ENCODE results near the gene HLA-G.
"Not testable (repeated sequence)": the region's sequence is repeated elsewhere in the genome, so short reads cannot be mapped to it uniquely, and the experiment has no call there.

The HLA-G gene

DNA sequence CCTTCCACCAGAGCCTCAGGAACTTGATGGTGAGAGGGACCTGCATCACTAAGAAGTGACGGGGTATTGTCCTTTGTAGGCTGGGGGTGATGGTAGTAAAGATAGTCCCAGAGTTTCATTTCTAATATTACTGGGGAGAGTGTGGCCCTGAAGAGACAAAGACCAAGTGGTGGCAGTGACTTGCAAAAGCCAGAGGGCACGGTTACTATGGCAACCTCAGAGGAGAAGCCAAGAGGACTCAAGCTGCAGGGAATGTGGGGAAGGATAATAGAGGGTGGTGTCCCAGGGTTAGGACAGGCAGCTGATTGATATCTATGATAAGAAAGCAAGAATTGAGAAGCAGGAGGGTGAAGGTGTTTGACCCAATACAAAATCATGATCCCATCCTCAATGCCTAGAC is 42.5 kb downstream of the HLA-G start:
- Histone ChIP-seq H3K4me3 (ENCODE audit: low read length in 2 of 2) (no peak overlapping the region), H3K9ac (ENCODE audit: low read length in 2 of 2) (no peak overlapping the region), H3K4me1 (ENCODE audit: control insufficient read depth, insufficient read depth, low read length) (no peaks in the 10 kb centered on the region), H3K9me3 (ENCODE audit: control insufficient read depth in 2 of 2, low read length in 2 of 2) (no peaks in the 10 kb centered on the region), H3K36me3 (ENCODE audit: control insufficient read depth in 2 of 2, insufficient read depth in 2 of 2, low read length in 2 of 2) (no peaks in the 10 kb centered on the region), H3K27me3 (ENCODE audit: control insufficient read depth in 1 of 2, insufficient read depth in 2 of 2, low read length in 2 of 2) (peaks cover 15 to 23% of the 10 kb centered on the region in 2 donors), H3K27ac (ENCODE audit: low read length) (no peak overlapping the region)

DNA sequence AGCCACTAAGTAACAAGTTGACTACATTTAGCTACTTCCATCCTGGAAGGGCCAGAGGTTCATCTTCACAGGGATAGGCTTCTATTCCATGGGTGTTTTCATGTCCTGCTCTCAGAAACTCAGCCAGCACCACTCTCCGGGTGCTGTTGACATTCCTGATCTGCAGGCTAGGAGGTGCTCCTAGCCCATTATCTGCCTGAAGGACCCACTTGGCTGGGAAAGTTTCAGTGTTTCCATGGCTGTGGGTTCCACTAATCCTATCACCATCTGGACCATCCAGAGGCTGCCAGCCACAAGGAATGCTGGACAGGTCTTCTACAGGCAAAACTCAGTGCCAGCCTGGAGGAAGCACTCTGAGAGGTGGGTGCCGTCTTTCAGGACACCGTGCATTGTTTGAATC is 45.2 kb downstream of the HLA-G start:
- no peaks in the 10 kb centered on the region for H3K36me3 ChIP-seq (ENCODE audit: control insufficient read depth in 2 of 2, insufficient read depth in 2 of 2, low read length in 2 of 2)
- no peak overlapping the region for H3K27ac ChIP-seq (ENCODE audit: low read length)
- H3K9me3 ChIP-seq (ENCODE audit: control insufficient read depth in 2 of 2, low read length in 2 of 2): no peaks in the 10 kb centered on the region
- H3K9ac ChIP-seq (ENCODE audit: low read length in 2 of 2): no peak overlapping the region
- H3K27me3 ChIP-seq (ENCODE audit: control insufficient read depth in 1 of 2, insufficient read depth in 2 of 2, low read length in 2 of 2): peaks cover 0 to 8% of the 10 kb centered on the region in 2 donors
- no peaks in the 10 kb centered on the region for H3K4me1 ChIP-seq (ENCODE audit: control insufficient read depth, insufficient read depth, low read length)
- H3K4me3 ChIP-seq (ENCODE audit: low read length in 2 of 2): no peak overlapping the region

DNA sequence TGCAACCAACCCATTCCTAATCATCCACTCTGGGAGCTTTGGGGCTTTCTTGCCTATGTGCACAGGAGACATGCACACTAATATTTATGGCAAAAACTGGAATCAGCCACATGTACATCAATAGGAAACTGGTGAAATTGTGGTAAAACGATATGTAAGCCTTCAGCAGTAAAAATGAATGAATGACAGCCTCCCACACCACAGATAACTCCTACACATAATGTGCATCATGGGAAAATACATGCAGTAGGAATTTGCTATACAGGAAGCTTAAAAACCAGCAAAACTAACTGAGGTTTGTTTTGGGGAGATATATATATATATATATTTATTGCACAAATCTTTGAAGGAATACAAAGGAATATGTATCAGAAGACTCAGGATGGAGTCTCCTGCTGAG is 47.6 kb downstream of the HLA-G start:
- no peak overlapping the region for H3K27ac ChIP-seq (ENCODE audit: low read length)
- no peaks in the 10 kb centered on the region for H3K4me1 ChIP-seq (ENCODE audit: control insufficient read depth, insufficient read depth, low read length)
- no peaks in the 10 kb centered on the region for H3K36me3 ChIP-seq (ENCODE audit: control insufficient read depth in 2 of 2, insufficient read depth in 2 of 2, low read length in 2 of 2)
- H3K27me3 ChIP-seq (ENCODE audit: control insufficient read depth in 1 of 2, insufficient read depth in 2 of 2, low read length in 2 of 2): no peaks in the 10 kb centered on the region
- no peaks in the 10 kb centered on the region for H3K9me3 ChIP-seq (ENCODE audit: control insufficient read depth in 2 of 2, low read length in 2 of 2)
- no peak overlapping the region for H3K4me3 ChIP-seq (ENCODE audit: low read length in 2 of 2)
- no peak overlapping the region for H3K9ac ChIP-seq (ENCODE audit: low read length in 2 of 2)

GRCh38 chr6:29875734-29876133 is 48.1 kb downstream of the HLA-G start:
- H3K9ac ChIP-seq (ENCODE audit: low read length in 2 of 2); H3K4me1 ChIP-seq (ENCODE audit: control insufficient read depth, insufficient read depth, low read length); H3K9me3 ChIP-seq (ENCODE audit: control insufficient read depth in 2 of 2, low read length in 2 of 2); H3K27me3 ChIP-seq (ENCODE audit: control insufficient read depth in 1 of 2, insufficient read depth in 2 of 2, low read length in 2 of 2); H3K27ac ChIP-seq (ENCODE audit: low read length); H3K4me3 ChIP-seq (ENCODE audit: low read length in 2 of 2); H3K36me3 ChIP-seq (ENCODE audit: control insufficient read depth in 2 of 2, insufficient read depth in 2 of 2, low read length in 2 of 2): not testable (repeated sequence)
